ENCODE results near the gene KISS1. TPM values are rescaled to one million over a fixed set of nuclear protein-coding genes. Genes with fewer than 3 reads are reported as not detected.

KISS1 gene
- total RNA-seq, 1 donor from 2014 or later = not detected

DNA sequence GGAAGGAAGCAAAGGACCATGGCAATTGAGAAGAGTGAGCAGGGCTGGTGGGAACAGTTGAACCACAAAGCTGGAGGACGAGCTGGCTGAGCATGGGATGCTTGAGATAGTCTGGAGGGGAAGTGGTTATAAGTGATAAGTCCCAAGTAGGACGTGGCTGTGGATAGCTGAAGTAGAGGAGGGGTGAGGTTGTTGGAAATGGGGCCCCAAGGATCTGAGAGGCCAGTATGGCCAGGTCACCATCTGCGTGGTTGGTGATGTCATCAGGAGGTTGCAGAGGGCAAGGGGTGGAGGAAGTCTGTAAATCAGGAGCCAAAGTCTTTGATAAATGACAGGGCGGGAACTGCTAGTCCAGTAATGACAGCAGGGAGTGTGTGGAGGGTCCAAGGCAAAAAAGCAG lies 19.2 kb downstream of the KISS1 start:
- Histone ChIP-seq H3K27me3 (no peaks in the 10 kb centered on the region), H3K9me3 (no peaks in the 10 kb centered on the region), H3K4me3 (no peak overlapping the region), H3K36me3 (no peaks in the 10 kb centered on the region), H3K27ac (no peak overlapping the region), H3K4me1 (no peaks in the 10 kb centered on the region)
- intact Hi-C loops (cut with DNase I) = no loop called here
- TF ChIP-seq, protein P1, sequence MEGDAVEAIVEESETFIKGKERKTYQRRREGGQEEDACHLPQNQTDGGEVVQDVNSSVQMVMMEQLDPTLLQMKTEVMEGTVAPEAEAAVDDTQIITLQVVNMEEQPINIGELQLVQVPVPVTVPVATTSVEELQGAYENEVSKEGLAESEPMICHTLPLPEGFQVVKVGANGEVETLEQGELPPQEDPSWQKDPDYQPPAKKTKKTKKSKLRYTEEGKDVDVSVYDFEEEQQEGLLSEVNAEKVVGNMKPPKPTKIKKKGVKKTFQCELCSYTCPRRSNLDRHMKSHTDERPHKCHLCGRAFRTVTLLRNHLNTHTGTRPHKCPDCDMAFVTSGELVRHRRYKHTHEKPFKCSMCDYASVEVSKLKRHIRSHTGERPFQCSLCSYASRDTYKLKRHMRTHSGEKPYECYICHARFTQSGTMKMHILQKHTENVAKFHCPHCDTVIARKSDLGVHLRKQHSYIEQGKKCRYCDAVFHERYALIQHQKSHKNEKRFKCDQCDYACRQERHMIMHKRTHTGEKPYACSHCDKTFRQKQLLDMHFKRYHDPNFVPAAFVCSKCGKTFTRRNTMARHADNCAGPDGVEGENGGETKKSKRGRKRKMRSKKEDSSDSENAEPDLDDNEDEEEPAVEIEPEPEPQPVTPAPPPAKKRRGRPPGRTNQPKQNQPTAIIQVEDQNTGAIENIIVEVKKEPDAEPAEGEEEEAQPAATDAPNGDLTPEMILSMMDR (IDR thresholded peaks at IDR 0.05) = no peak
- no peak for DNase-seq (ENCODE audit: low spot score in 2 of 2)

DNA sequence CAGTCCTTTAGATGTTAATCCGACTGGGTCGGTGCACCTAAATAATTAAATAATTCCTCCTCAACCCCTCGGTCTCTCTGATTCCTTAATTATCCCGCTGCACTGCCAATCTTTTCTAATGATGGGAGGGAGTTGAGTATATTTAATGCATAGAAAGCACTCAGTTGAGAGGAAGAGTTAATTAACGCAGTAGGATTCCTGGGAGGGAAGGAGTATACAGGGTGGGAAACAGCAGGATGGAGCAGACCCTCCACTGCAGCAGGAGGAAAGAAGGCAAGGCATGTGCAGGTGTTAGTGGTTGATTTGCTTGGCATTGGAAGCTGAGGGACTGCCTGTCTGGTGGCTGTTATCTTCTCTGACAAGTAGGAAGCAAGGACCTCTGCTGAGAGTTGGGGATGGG lies 20.2 kb downstream of the KISS1 start:
- intact Hi-C loops (cut with DNase I) = no loop called here
- no peaks in the 10 kb centered on the region for H3K9me3 ChIP-seq
- H3K4me1 ChIP-seq = no peaks in the 10 kb centered on the region
- DNase-seq (ENCODE audit: low spot score in 2 of 2) = no peak
- H3K27me3 ChIP-seq = no peaks in the 10 kb centered on the region
- no peak overlapping the region for H3K4me3 ChIP-seq
- no peak overlapping the region for H3K27ac ChIP-seq
- H3K36me3 ChIP-seq = no peaks in the 10 kb centered on the region
- TF ChIP-seq, protein P1 (IDR thresholded peaks at IDR 0.05) = no peak

DNA sequence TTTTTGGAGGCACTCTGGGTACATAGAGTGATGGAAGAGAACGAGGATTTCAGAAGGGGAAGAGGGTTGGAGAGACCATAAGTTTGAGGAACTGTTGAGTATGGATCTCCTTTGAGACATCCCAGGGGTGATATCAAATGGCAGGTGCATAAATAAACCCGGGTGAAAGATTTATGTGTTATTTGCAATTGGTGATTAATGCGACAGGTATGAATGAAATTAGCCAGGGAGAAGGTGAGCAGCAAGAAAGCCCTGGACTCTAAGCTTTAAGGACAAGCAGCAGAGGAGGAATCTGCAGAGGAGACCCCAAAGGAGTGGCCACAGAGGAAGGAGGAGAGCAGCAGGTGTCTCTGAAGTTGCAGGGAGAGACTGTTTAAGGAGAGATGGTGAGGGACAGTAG lies 21.3 kb downstream of the KISS1 start:
- peaks cover 0 to 8% of the 10 kb centered on the region in 2 donors for H3K9me3 ChIP-seq
- TF ChIP-seq, protein P1 (IDR thresholded peaks at IDR 0.05) = no peak
- intact Hi-C loops (cut with DNase I) = no loop called here
- no peaks in the 10 kb centered on the region for H3K36me3 ChIP-seq
- H3K27ac ChIP-seq = no peak overlapping the region
- DNase-seq (ENCODE audit: low spot score in 2 of 2) = no peak
- H3K4me3 ChIP-seq = no peak overlapping the region
- no peaks in the 10 kb centered on the region for H3K4me1 ChIP-seq
- H3K27me3 ChIP-seq = no peaks in the 10 kb centered on the region

DNA sequence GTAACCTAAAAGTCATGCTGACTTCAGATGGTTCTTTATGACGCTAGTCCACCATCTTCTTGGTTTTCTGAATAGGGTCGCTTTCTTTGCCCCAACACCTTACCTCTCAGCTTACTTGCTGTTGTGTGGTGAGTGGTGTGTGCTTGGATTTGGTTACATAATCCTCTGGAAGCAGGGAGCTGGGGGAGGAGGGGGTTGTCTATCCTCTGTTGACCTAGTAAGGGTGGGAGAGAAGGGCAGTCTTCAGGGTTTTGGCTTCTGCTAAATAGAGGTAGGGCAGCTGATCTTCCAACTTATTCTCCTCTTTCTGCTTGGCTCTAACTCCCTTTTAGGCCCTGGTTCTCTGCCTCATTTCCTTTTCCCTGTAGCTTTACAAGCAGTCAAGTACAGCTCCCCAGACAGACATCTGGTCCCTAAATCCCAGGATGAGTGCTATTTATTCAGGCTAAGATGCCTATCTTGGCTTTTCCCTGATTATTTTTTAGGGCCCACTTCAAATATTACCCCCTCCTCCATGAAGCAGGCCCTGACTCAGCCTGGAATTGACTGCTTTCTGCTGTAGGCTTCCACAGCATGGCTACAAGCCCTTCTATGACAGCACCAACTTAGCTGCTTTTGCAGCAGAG lies 23.8 kb downstream of the KISS1 start:
- Histone ChIP-seq H3K27me3 (no peaks in the 10 kb centered on the region), H3K27ac (no peak overlapping the region), H3K4me3 (no peak overlapping the region), H3K4me1 (no peaks in the 10 kb centered on the region), H3K9me3 (peaks cover 3 to 25% of the 10 kb centered on the region in 2 donors), H3K36me3 (no peaks in the 10 kb centered on the region)
- intact Hi-C loops (cut with DNase I) = no loop called here
- TF ChIP-seq, protein P1 (IDR thresholded peaks at IDR 0.05) = no peak
- DNase-seq (ENCODE audit: low spot score in 2 of 2) = no peak

DNA sequence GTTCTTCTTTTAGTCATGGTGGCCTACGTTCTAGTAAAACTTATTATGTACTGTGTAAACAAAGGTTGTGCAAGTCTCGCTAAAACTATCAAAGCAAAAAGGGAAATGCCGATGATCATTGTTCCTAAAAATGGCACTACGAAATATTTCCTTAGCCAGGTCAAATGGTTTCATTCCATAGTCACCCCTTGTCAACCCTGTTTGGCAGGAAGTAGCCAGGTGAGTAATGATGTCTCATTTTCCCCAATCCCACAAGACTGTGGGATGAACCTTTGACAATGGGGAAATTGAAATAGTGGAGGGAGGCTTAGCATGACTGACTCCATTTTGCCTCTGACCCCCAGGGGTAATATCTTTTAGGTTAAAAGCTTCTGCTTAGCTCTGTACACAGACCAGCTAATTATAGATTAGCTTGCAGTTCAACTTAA lies 24.5 kb downstream of the KISS1 start:
- H3K36me3 ChIP-seq = no peaks in the 10 kb centered on the region
- H3K4me1 ChIP-seq = no peaks in the 10 kb centered on the region
- no peak for DNase-seq (ENCODE audit: low spot score in 2 of 2)
- intact Hi-C loops (cut with DNase I) = no loop called here
- TF ChIP-seq, protein P1 (IDR thresholded peaks at IDR 0.05) = no peak
- H3K4me3 ChIP-seq = no peak overlapping the region
- H3K27ac ChIP-seq = no peak overlapping the region
- H3K27me3 ChIP-seq = no peaks in the 10 kb centered on the region
- H3K9me3 ChIP-seq = peaks cover 3 to 25% of the 10 kb centered on the region in 2 donors
